H9 (cell line): ENCODE measurements around the gene NFATC2IP. TPM values are rescaled to one million over a fixed set of nuclear protein-coding genes. Genes with fewer than 3 reads are reported as not detected.
A peak's percentile ranks its signal among the peaks of the same experiment; 100 is the strongest.

ENCODE experiments used
- DNase-seq: peaks from one replicate; pipeline ENCODE4 v3.0.0-alpha.2; 2017
- H2AFZ ChIP-seq: one replicate; pipeline ENCODE4 v1.6.1; 2013; ENCODE audit warnings: mild to moderate bottlenecking, low read length, control low read depth, moderate library complexity
- H2AK5ac ChIP-seq: 2 replicates; pipeline ENCODE4 v1.6.1; 2013; ENCODE audit warnings: low read length, control low read depth, mixed read lengths; ENCODE audit not compliant: insufficient read length
- H2BK120ac ChIP-seq: one replicate; pipeline ENCODE4 v1.6.1; 2013; ENCODE audit warnings: low read depth, mild to moderate bottlenecking, low read length, control low read depth, inconsistent platforms; ENCODE audit not compliant: poor library complexity, severe bottlenecking
- H2BK12ac ChIP-seq: 2 replicates; pipeline ENCODE4 v1.6.1; 2013; ENCODE audit warnings: low read length, control low read depth, mixed read lengths, low read depth; ENCODE audit not compliant: insufficient read length
- H2BK15ac ChIP-seq: 2 replicates; pipeline ENCODE4 v1.6.1; 2013; ENCODE audit warnings: low read depth, low read length, control low read depth
- H2BK20ac ChIP-seq: one replicate; pipeline ENCODE4 v1.6.1; 2013; ENCODE audit warnings: low read depth, mild to moderate bottlenecking, low read length, control low read depth, inconsistent platforms; ENCODE audit not compliant: poor library complexity, severe bottlenecking
- H2BK5ac ChIP-seq: 2 replicates; pipeline ENCODE4 v1.6.1; 2013; ENCODE audit warnings: low read length, control low read depth, mixed read lengths; ENCODE audit not compliant: insufficient read length
- H3K14ac ChIP-seq: 2 replicates; pipeline ENCODE4 v1.6.1; 2013; ENCODE audit warnings: low read length, control low read depth; ENCODE audit not compliant: insufficient read depth
- H3K18ac ChIP-seq: 2 replicates; pipeline ENCODE4 v1.6.1; 2013; ENCODE audit warnings: low read depth, mild to moderate bottlenecking, mixed read lengths, low read length, control low read depth; ENCODE audit not compliant: insufficient read length
- H3K23ac ChIP-seq: 2 replicates; pipeline ENCODE4 v1.6.1; 2013; ENCODE audit warnings: low read length, control low read depth, mixed read lengths, low read depth; ENCODE audit not compliant: insufficient read length
- H3K23me2 ChIP-seq: 2 replicates; pipeline ENCODE4 v1.6.1; 2013; ENCODE audit warnings: low read depth, mild to moderate bottlenecking, mixed read lengths, low read length, control low read depth; ENCODE audit not compliant: insufficient read length, poor library complexity, severe bottlenecking
- H3K27ac ChIP-seq: 2 replicates; pipeline ENCODE4 v1.5.1; 2013; ENCODE audit warnings: low read length, control low read depth, mixed read lengths, low read depth; ENCODE audit not compliant: insufficient read length
- H3K27me3 ChIP-seq: 2 replicates; pipeline ENCODE4 v1.6.1; 2013; ENCODE audit warnings: low read length, control low read depth, inconsistent platforms; ENCODE audit not compliant: insufficient read depth
- H3K4ac ChIP-seq: 2 replicates; pipeline ENCODE4 v1.6.1; 2013; ENCODE audit warnings: low read depth, mild to moderate bottlenecking, control low read depth, inconsistent platforms, low read length, moderate library complexity
- H3K4me1 ChIP-seq: 2 replicates; pipeline ENCODE4 v1.6.1; 2013; ENCODE audit warnings: low read length, control low read depth, inconsistent platforms; ENCODE audit not compliant: insufficient read depth
- H3K4me2 ChIP-seq: 2 replicates; pipeline ENCODE4 v1.6.1; 2013; ENCODE audit warnings: low read length, control low read depth, mixed read lengths; ENCODE audit not compliant: insufficient read length, insufficient read depth
- H3K56ac ChIP-seq: 2 replicates; pipeline ENCODE4 v1.6.1; 2013; ENCODE audit warnings: low read depth, mild to moderate bottlenecking, mixed read lengths, low read length, control low read depth; ENCODE audit not compliant: insufficient read length
- H3K79me1 ChIP-seq: 2 replicates; pipeline ENCODE4 v1.6.1; 2013; ENCODE audit warnings: low read depth, mild to moderate bottlenecking, moderate library complexity, low read length, control low read depth, inconsistent platforms; ENCODE audit not compliant: insufficient read depth, poor library complexity, severe bottlenecking
- H3K79me2 ChIP-seq: 2 replicates; pipeline ENCODE4 v1.6.1; 2013; ENCODE audit warnings: low read length, control low read depth, inconsistent platforms; ENCODE audit not compliant: insufficient read depth
- H3K9ac ChIP-seq: 2 replicates; pipeline ENCODE4 v1.6.1; 2013; ENCODE audit warnings: low read length, control low read depth, mixed read lengths; ENCODE audit not compliant: insufficient read length; ENCODE audit errors: extremely low read depth
- H3K9me3 ChIP-seq: one replicate; pipeline ENCODE4 v1.6.1; 2013; ENCODE audit warnings: low read depth, low read length, inconsistent platforms; ENCODE audit not compliant: control insufficient read depth
- H3T11ph ChIP-seq: one replicate; pipeline ENCODE4 v1.6.1; 2013; ENCODE audit warnings: mild to moderate bottlenecking, low read length, control low read depth, inconsistent platforms
- H4K20me1 ChIP-seq: one replicate; pipeline ENCODE4 v1.6.1; 2013; ENCODE audit not compliant: control insufficient read depth, insufficient read length, insufficient read depth
- H4K5ac ChIP-seq: 2 replicates; pipeline ENCODE4 v1.6.1; 2013; ENCODE audit warnings: low read depth, mild to moderate bottlenecking, mixed read lengths, low read length, control low read depth; ENCODE audit not compliant: insufficient read length
- H4K8ac ChIP-seq: replicated peaks from 2 replicates; pipeline ENCODE4 v1.6.1; 2013; ENCODE audit warnings: low read length, control low read depth, mixed read lengths, low read depth; ENCODE audit not compliant: insufficient read length
- H4K91ac ChIP-seq: 2 replicates; pipeline ENCODE4 v1.6.1; 2013; ENCODE audit warnings: low read depth, mild to moderate bottlenecking, moderate library complexity, mixed read lengths, low read length, control low read depth; ENCODE audit not compliant: insufficient read length
- H3K27ac Mint-ChIP-seq, 3 experiments: 2 replicates in 2 of 3; 3 replicates in 1 of 3; pipeline ENCODE4 v1.8.0; 2020 to 2021; ENCODE audit warnings: mixed read lengths in 3 of 3, mild to moderate bottlenecking in 1 of 3, moderate library complexity in 1 of 3
- H3K27me3 Mint-ChIP-seq: 2 replicates; pipeline ENCODE4 v1.8.0; 2021; ENCODE audit warnings: low read depth, mild to moderate bottlenecking, moderate library complexity, mixed read lengths
- H3K36me3 Mint-ChIP-seq, 3 experiments: 2 replicates in 2 of 3; 3 replicates in 1 of 3; pipeline ENCODE4 v1.8.0; 2020 to 2021; ENCODE audit warnings: low read depth in 3 of 3, mixed read lengths in 3 of 3; ENCODE audit not compliant: insufficient read depth in 1 of 3
- H3K4me1 Mint-ChIP-seq, 2 experiments: 2 replicates each; pipeline ENCODE4 v1.8.0; 2020; ENCODE audit warnings: mixed read lengths in 2 of 2
- H3K4me3 Mint-ChIP-seq, 2 experiments: 2 replicates in 1 of 2; 3 replicates in 1 of 2; pipeline ENCODE4 v1.8.0; 2020 to 2021; ENCODE audit warnings: mild to moderate bottlenecking in 2 of 2, mixed read lengths in 2 of 2, moderate library complexity in 1 of 2
- H3K9me3 Mint-ChIP-seq, 2 experiments: 2 replicates in 1 of 2; 3 replicates in 1 of 2; pipeline ENCODE4 v1.8.0; 2020; ENCODE audit warnings: mild to moderate bottlenecking in 2 of 2, mixed read lengths in 2 of 2, moderate library complexity in 1 of 2
- CTCF ChIP-seq: fragments of 200-600 bp; sonication (generic); conservative IDR thresholded peaks from 3 replicates; pipeline ENCODE4 v1.8.0; 2021; ENCODE audit warnings: antibody characterized with exemption, mild to moderate bottlenecking
- WGBS: extraction: QIAGEN DNeasy Blood & Tissue Kit; methylation state at CpG from one replicate; pipeline ENCODE4 v1.1.7; 2013; ENCODE audit warnings: missing lambda C conversion rate, low lambda C conversion rate, mixed read lengths; ENCODE audit not compliant: insufficient read length; ENCODE audit errors: extremely low coverage; 5-methylcytosine and 5-hydroxymethylcytosine counted together
- total RNA-seq: library from RNA; stranded (reverse); gene quantifications from 2 replicates; pipeline ENCODE4 v1.2.1, GENCODE V29; 2021

NFATC2IP gene
- total RNA-seq, 1 experiment from 2014 or later: 73.8 TPM

- Histone ChIP-seq H3K79me2 (no peaks in the 10 kb centered on the region), H3K4me1 (no peaks in the 10 kb centered on the region), H2BK5ac (no peak overlapping the region), H2BK120ac (no peak overlapping the region), H2BK20ac (no peak overlapping the region), H2AFZ (no peak overlapping the region), H3K18ac (no peak overlapping the region), H2AK5ac (no peak overlapping the region), H3K4me2 (no peak overlapping the region), H4K91ac (no peak overlapping the region), H3K23ac (no peak overlapping the region), H3K79me1 (no peaks in the 10 kb centered on the region), H4K8ac (no peak overlapping the region), H3K27ac (no peak overlapping the region), H3K56ac (no peak overlapping the region), H2BK15ac (no peak overlapping the region), H3K9ac (no peak overlapping the region), H3K4ac (no peak overlapping the region), H4K20me1 (no peaks in the 10 kb centered on the region), H4K5ac (no peak overlapping the region), H3K27me3 (no peaks in the 10 kb centered on the region), H2BK12ac (no peak overlapping the region), H3T11ph (no peak overlapping the region), H3K23me2 (peaks cover 6% of the 10 kb centered on the region), H3K14ac (no peak overlapping the region), H3K9me3 (no peaks in the 10 kb centered on the region)
- Mint-ChIP-seq H3K4me3 (no peak overlapping the region; a peak in 1 of 5 replicates), H3K9me3 (no peaks in the 10 kb centered on the region), H3K4me1 (peaks cover 6 to 11% of the 10 kb centered on the region in 2 experiments), H3K27ac (peak overlapping the region in 1 of 3 experiments; percentile 88; a peak in 1 of 7 replicates), H3K36me3 (no peaks in the 10 kb centered on the region), H3K27me3 (peaks cover 2% of the 10 kb centered on the region)
- no peak for DNase-seq
- WGBS: no CpG with 5 or more reads among the region's 3 CpGs
- TF ChIP-seq CTCF: no peak
Measured at GRCh38 chr16:28930203-28930602, 20.5 kb upstream of the NFATC2IP start.
